Stimulated activated CD4-positive, alpha-beta T cell treated with anti-CD3 and anti-CD28 coated beads, Interleukin-2, amount 100 ng/mL, for 4 hours (primary cell): Measurements from ENCODE around the gene NEK7.
"Not testable (repeated sequence)": the region's sequence is repeated elsewhere in the genome, so short reads cannot be mapped to it uniquely, and the experiment has no call there.

Source experiments
- DNase-seq: peaks from one replicate; pipeline ENCODE4 v3.0.0-alpha.2; 2020; ENCODE audit warnings: low read depth

Gene NEK7

GRCh38 chr1:198291036-198291435 is 134.2 kb downstream of the NEK7 start:
- DNase-seq, result no peak

- no peak for DNase-seq
Observed at GRCh38 chr1:198291924-198292323, 135.1 kb downstream of the NEK7 start.

- DNase-seq, result no peak
Observed at GRCh38 chr1:198295225-198295624, 138.4 kb downstream of the NEK7 start.

GRCh38 chr1:198295971-198296370 is 139.2 kb downstream of the NEK7 start:
- DNase-seq, result no peak

- DNase-seq, result no peak
Observed at GRCh38 chr1:198297281-198297680, 140.5 kb downstream of the NEK7 start.

GRCh38 chr1:198298640-198299039 is 141.8 kb downstream of the NEK7 start:
- DNase-seq, result no peak

GRCh38 chr1:198300451-198300850 is 143.7 kb downstream of the NEK7 start:
- no peak for DNase-seq

- no peak for DNase-seq
Observed at GRCh38 chr1:198304431-198304830, 147.6 kb downstream of the NEK7 start.

- not testable (repeated sequence) for DNase-seq
Observed at GRCh38 chr1:198314817-198315216, 158.0 kb downstream of the NEK7 start.

GRCh38 chr1:198315331-198315730 is 158.5 kb downstream of the NEK7 start:
- not testable (repeated sequence) for DNase-seq

GRCh38 chr1:198316546-198317100 is 159.8 kb downstream of the NEK7 start:
- DNase-seq, result no peak

- DNase-seq, result no peak
Observed at GRCh38 chr1:198318085-198318484, 161.3 kb downstream of the NEK7 start.

GRCh38 chr1:198320759-198321158 is 164.0 kb downstream of the NEK7 start:
- no peak for DNase-seq

GRCh38 chr1:198326232-198326631 is 169.4 kb downstream of the NEK7 start:
- DNase-seq, result no peak

GRCh38 chr1:198326915-198327314 is 170.1 kb downstream of the NEK7 start:
- no peak for DNase-seq

- no peak for DNase-seq
Observed at GRCh38 chr1:198328458-198329032, 171.7 kb downstream of the NEK7 start.

- DNase-seq, result no peak
Observed at GRCh38 chr1:198330982-198331615, 174.3 kb downstream of the NEK7 start.

- no peak for DNase-seq
Observed at GRCh38 chr1:198333744-198334143, 176.9 kb downstream of the NEK7 start.

- DNase-seq, result no peak
Observed at GRCh38 chr1:198335663-198336062, 178.9 kb downstream of the NEK7 start.

- DNase-seq, result no peak
Observed at GRCh38 chr1:198337886-198338285, 181.1 kb downstream of the NEK7 start.

GRCh38 chr1:198340139-198340538 is 183.3 kb downstream of the NEK7 start:
- DNase-seq, result no peak

GRCh38 chr1:198346178-198346577 is 189.4 kb downstream of the NEK7 start:
- no peak for DNase-seq

GRCh38 chr1:198350456-198350855 is 193.7 kb downstream of the NEK7 start:
- no peak for DNase-seq
